Measurements from ENCODE around the gene RTN1.
"Not testable (repeated sequence)": the region's sequence is repeated elsewhere in the genome, so short reads cannot be mapped to it uniquely, and the experiment has no call there.

The RTN1 gene

DNA sequence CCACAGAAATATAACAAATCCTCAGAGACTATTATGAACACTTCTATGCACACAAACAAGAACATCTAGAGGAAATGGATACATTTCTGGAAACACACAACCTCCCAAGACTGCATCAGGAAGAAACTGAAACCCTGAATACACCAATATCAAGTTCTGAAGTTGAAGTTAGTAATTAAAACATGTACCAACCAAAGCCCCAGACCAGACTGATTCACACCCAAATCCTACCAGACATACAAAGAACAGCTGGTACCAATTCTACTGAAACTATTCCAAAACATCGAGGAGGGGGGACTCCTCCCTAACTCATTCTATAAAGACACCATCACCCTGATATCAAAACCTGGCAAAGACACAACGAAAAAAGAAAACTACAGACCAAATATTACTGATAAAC lies 179.3 kb downstream of the RTN1 start:
- DNase-seq, result no peak

DNA sequence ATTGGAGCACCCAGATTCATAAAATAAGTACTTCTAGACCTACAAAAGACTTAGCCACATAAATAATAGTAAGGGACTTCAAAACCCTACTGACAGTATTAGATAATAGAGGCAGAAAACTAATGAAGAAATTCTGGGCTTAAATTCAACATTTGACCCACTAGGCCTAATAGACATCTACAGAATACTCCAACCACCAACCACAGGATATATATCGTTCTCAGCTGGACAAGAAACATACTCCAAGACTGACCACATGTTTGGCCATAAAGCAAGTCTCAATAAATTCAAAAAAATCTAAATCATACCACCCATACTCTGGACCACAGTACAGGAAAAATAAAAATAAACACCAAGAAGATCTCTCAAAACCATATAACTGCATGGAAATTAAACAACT lies 180.2 kb downstream of the RTN1 start:
- DNase-seq, result no peak

DNA sequence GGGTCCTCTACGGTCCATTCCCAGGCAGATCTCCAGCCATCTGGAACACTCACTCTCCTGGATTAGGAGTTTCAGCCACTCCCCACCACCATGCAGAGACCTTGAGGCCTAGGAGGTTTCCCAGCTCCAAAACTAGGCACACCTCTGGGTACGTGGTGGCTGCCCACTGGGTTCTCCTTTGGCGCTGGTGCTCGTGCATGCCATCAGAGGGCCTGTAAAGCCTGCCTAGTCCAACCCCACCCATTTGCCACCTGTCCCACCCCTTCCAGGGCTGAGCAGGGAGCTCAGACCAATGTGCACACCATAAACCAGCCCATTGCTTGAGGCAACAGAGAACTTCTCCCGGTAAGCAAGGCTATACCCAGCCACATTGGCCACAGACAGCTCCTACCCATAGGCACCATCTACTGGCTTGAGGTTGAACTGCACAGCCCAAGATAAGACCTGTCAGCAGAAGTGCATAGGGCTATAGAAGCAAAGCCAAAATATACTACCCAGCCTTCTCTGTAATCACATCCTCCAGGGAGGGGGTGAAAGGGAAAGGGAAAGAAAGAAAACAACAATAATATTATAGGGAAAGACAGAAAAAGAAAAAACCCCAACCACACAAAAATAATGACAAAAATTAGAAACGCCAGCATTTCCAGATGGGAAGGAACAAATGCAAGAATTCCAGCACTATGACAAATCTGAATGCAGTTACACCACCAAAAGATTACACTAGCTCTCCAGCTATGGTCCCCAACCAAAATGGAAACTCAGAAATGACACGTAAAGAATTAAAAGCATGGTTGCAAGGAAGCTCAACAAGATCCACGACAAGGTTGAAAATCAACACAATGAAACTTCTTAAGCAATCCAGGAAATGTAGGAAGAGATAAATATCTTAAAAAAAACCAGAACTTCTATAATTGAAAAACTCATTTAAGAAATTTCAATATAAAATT lies 182.1 kb downstream of the RTN1 start:
- DNase-seq, result peak; percentile 32

DNA sequence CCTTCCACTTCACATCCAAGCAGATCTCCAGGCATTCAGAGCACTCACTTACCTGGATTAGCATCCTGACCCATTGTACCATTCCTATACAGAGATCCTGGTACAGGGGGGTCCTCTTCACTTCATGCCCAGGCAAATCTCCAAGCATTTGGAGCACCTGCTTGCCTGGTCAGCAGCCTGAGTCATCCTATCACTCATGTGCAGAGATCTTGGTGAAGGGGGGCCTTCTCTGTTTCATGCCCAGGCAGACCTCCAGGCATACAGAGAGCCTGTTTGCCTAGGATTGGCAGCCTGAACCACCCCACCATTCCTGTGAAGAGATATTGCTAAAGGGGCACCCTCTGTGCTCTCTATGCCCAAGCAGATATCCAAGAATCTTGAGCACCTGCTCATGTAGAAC lies 182.9 kb downstream of the RTN1 start:
- no peak for DNase-seq

DNA sequence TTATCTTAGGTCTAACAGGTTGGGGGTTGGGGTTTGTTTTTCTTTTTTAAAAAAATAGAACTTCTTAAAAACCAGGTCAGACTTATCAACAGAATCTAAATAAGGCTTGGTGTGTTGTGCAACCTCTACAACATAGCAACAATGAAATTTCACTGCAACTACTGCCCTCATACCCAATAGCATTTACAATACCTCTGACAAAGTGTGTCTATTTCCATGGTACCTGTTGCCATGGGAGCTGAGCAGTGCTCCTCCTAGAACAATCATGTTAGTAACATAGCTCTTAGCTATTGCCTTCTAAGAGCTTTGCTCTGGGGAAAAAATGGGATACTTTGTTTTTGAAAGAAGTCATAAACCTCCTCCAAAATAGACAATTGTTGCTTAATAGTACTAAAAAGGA lies 190.7 kb downstream of the RTN1 start:
- no peak for DNase-seq

DNA sequence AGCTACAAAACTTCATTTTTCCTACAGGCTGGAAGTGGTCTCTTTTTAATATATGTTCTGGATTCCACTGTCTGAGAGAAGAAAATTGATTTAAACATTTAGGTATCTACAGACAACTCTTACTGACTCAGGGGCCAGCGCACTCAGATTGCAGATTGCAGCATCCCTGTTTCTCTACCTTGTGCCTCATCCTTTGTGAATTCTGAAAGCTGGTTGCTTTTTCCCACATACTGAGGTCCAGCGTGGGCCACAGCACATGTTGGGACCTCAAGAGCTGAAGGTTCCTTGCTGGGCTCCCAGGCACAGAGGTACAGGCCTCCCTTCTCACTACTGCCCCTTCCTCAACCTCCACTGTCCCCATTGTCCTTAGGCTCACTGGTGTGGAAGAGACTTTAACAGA lies 192.2 kb downstream of the RTN1 start:
- no peak for DNase-seq

DNA sequence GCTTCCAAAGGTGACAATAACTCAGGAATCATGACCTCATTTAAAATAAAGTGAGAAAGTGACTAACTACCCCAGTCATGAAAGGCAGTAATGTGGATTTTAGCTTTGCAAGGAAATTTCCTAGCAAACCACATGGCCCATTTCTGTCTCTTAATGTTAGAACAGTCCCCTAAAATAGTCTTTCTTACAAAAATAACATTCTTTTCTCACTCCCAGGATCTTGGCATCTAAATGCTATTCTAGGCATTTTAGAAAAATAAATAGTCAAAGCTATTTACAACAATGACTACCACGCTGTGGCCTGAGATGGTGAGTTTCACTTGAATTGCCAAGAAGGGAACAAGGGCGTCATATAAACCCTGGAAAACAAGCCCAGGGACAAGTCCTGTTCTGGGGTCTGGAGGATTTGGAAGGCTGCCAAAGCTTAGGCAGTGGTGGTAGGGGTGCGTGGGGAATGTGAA lies 192.8 kb downstream of the RTN1 start:
- DNase-seq, result no peak

DNA sequence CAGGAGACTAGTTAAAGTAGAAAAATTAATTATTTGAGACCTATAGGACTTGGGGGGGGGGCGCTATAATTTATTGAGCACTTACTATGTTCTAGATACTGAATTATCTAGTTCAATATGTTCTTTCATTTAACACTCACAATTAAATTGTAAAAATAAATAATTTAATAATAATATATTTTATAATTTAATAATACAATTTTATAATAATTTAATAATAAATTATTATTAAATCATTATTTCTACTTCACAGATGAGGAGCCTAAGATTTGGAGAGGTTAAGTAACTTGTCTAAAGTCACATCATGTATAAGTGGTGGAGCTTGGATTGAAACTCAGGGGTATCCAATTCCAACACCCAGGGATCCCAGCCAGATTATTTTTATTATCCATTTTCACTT lies 195.2 kb downstream of the RTN1 start:
- DNase-seq, result no peak

DNA sequence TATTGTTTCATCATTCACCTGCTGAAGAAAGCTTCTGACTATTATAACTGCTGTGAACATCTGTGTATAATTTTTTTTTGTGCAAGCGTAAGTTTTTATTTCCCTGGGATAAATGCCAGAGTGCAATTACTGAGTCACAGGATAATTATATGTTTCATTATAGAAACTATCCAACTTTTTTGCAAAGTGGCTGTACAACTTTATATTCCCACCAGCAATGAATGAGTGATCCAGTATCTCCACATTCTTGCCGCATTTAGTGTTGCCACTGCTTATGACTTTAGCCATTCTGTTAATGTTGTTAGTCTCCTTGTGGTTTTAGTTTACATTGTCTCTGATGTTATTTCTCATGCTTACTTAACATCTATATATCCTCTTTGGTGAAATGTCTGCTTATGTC lies 205.8 kb downstream of the RTN1 start:
- DNase-seq, result no peak

DNA sequence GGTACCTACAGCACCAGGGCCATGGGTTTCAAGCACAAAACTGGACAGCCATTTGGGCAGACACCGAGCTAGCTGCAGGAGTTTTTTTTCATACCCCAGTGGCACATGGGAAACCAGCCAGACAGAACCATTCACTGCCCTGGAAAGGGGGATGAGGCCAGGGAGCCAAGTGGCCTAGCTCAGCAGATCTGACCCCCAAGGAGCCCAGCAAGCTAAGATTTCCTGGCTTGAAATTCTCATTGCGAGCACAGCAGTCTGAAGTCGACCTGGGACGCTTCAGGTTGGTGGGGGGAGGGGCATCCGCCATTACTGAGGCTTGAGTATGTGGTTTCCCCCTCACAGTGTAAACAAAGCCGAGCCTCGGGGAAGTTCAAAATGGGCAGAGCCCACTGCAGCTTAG lies 212.8 kb downstream of the RTN1 start:
- no peak for DNase-seq

DNA sequence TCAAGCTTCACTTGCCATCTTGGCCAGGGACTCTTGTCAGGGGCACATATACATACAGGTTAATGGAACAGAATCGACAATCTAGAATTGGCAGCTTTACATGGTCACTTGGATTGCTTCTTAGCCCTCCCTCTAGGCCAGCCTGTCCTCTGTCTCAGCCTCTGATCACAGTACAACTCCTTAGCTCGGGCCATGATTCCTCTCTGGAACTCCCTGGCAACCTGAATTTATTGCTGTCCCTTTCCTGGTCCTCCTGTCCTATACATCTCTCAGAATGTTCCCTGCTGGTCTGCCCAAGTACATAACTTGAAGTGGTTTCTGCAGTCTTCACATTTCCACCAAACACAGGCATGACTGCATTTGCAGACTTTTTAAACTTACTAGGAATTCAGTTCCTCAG lies 214.1 kb downstream of the RTN1 start:
- DNase-seq, result no peak

DNA sequence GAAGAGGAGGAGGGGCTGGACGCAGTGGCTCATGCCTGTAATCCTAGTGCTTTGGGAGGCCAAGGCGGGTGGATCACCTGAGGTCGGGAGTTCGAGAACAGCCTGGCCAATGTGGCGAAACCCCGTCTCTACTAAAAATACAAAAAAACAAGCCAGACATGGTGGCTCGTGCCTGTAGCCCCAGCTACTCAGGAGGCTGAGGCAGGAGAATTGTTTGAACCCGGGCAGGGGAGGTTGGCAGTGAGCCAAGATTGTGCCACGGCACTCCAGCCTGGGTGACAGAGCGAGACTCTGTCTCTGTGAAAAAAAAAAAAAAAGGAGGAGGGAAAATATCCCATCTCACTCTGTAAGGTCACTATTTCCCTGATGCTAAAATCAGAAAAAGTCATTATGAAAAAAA lies 216.4 kb downstream of the RTN1 start:
- DNase-seq, result not testable (repeated sequence)

DNA sequence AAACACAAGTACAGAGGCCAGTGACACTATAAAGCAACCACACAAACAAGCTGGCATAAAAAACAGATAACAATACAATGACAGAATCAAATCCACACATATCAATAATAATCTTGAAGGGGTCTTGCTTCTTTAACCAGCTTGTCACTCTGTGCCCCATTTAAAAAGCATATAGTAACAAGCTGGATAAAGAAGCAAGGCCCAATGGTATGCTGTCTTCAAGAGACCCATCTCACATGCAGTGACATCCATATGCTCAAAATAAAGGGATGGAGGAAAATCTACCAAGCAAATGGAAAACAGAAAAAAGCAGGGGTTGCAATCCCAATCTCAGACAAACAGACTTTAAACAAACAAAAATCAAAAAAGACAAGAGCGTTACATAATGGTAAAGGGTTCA lies 223.7 kb downstream of the RTN1 start:
- DNase-seq, result not testable (repeated sequence)

DNA sequence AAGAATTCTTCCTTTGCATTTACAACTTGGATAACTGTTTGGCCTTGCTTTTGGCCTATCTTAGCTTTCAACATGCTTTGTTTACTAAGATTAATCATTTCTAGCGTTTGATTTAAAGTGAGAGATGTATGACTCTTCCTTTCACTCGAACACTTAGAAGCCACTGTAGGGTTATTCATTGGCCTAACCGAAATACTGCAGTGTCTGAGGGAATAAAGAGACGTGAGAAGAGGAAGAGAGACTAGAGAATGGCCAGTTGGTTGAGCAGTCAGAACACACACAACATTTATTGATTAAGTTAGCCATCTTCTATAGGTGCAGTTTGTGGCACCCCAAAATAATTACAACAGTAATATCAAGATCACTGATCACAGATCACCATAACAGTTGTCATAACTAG lies 231.7 kb downstream of the RTN1 start:
- no peak for DNase-seq

DNA sequence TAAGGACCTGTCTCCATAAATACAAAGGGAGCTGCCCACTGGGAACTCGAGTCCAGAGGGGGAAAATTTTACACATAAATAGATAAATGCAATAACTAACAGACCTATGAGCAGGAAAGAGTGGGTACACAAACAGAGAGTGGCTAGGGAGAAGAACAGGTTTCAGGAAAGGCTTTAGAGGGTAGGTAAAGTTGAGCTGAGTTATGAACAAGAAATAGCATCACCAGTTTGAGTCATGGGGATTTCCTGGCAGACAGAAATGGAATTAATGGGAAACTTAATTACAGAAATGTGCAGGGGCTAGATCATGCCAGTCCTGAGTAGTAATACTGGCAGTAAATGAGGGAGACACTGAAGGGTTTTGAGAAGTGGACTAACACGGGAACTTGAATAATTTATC lies 236.0 kb downstream of the RTN1 start:
- DNase-seq, result no peak

DNA sequence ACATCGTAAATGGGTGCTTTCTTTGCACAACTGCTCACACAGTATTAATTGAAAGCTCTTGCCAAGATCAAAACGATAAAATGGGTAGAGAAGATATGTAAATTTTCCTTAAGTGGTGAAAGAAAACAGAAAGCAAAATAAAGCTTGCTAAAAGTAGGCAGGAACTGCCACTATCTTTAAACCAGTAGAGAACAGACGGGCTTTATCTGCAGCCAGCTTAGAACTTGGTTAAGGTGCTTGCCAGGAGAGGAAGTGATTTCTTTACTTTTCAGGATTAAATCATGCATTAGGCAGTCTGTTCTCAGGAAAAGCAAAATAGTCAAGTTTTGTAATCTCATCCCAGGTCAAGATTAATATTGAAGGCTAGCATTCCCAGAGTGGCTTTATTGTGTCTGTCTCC lies 237.1 kb downstream of the RTN1 start:
- no peak for DNase-seq

DNA sequence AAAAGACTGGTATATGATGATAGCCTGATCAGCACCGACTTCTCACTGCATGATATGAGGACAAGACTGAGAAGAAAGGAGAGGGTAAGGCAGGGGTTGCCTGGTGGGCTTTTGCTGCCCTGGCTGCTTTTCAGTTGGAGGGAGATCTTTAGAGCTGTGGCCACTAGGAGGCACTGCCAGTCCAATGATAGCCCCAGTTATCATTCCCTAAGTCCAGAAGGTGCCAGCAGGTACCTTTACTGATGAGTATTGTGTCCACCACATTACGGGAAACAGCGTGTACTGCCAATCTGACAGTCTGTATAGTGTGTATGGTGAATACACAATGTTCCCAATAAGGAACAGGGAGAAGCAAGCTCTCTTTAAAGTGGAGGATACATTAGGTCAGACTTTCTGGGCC lies 238.2 kb downstream of the RTN1 start:
- DNase-seq, result peak; percentile 4

DNA sequence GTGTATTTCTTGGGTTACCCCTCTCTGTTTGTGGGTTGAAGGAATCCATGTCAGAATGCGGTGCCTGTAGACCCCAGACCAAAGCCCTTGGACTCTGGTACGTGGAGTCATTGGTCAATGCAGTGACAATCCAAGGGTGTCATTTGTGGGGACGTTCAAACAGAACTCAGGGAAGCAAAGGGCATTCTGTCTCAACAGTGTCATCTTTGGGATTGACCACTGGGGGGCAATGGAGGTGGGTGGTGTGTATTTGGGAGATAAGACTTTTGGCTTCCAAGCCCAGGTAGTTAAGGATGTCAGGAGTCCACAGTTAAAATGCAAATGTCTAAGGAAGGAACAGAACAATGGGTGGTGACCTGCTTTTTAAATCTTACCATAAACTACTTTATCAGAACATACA lies 239.3 kb downstream of the RTN1 start:
- DNase-seq, result no peak

DNA sequence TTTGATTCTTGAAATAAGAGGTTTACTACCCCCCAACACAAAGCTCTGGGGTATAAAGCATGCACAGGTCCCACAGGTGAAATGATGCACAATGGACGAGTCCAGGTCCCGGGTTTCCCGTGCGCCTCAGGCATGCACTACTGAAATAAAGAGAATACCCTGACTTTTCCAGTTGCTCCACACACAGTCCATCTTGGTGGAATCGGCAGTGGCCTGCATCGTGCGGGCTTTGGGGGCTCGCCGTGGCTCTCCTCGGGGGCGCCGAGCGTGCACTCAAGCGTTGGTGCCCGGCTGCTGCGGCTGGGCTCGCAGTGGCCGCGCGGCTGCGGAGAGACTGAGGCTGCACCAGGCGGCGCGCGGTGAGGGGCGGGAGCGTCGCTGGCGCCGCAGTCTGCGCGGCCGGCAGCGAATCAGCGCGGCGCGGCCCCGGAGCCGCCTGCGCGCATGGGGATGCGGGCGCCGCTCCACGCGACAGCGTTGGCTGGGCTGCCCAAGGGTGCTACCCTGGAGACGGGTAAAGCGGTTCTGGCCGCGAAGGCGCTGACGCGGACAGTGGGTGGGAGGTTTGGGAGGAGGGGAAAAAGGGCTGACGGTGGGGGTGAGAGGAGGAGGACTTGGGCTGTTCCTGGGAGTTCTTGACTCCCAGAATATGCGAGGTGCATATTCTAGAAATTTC lies 240.2 kb downstream of the RTN1 start:
- no peak for DNase-seq

DNA sequence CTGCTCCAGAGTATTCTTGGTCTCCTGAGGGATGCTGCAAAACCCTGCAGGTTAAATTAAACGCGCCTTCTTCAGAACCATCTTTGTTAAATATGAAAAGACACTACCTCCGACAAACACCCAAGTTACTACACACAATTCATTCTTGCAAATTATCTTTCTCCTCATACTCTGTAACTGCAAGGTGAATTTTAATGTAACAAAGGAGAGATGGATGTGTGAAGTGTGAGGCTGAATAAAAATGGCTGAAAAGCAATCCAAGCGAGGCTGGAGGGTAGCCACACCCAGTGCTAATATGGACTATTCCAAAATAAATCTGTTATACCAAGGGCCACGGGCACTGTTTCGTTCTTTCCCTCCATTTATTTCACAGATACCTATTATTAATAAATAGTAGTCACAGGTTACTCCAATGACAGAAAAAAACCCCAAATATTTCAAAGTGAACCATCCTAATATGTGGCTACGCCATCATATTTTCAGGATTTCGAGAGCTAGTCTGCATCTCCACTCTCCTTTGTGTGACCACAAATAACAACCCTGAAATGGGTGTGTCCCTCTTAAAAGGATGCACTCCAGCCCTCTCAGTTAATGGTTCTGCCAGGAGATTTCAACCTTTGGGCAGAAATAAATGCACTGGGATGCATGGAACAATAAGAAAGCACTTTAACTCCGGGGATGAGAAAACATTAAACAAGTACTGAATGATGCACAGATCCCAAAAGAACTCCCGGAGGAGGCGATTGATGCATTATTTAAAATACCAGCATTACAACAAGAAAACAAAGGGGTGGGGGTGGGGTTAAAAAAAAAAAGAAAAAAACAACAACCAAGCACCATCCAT lies 240.9 kb downstream of the RTN1 start:
- DNase-seq, result no peak

DNA sequence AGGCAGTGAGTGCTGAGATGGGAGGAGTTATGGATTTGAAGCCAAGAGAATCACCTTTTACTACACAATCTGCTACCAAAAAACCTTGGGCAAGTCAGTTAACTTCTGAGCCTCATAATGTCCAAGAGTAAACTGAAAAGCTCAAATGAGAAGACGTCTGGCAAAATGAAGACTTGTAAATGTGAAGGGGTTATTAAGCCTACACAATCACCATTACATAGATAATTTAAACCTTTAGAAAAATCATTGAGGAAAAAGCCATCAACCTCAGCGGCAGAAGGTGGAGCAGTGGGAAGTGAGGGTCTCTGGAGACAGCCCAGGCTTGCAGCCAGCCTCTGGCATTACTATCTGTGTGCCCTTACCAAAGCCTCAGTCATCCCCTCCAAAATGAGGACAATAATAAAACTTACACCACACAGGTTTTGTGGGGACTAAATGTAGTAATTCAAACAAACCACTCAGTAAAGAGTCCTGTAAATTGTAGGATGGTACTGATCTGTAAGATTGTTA lies 243.5 kb downstream of the RTN1 start:
- DNase-seq, result no peak

DNA sequence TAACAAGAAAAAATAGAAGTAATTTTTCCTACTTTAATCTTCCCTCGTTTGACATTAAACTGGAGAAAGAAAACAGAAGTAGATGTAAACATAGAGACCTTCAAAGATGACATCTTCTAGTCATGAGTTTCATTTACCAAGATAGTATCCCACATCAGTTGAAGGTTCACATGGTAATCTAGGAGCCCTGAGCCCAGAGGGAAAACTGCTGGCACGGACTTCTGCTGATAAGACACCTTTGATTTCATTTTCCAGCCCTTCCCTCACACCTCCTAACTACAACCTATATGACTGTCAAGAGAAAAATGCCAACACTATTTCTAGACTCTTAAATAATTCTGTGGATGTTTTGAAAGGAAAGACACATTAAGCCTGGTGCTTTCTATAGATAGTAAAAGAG lies 247.9 kb downstream of the RTN1 start:
- DNase-seq, result no peak

DNA sequence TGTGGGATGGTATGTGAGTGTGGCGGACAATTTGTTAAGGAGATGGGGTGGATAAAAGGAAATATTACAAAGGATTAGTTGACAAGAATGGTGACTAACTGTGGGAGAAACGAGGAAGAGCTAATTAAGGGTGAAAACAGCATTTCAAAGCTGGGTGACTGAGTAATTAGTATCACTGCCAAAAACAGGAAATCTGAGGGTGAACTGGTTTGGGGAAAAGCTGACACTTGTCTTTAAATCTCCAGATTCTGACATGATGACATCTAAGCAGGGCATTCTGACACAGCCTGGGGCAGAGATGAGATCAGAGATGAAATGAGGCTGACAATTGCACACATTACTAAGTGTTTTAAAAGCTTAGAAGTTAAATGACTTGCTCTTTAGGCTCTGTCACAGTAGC lies 251.5 kb downstream of the RTN1 start:
- DNase-seq, result no peak
